ENCODE data around the gene SYT4.
"Not testable (repeated sequence)": the region's sequence is repeated elsewhere in the genome, so short reads cannot be mapped to it uniquely, and the experiment has no call there.

Gene SYT4

DNA sequence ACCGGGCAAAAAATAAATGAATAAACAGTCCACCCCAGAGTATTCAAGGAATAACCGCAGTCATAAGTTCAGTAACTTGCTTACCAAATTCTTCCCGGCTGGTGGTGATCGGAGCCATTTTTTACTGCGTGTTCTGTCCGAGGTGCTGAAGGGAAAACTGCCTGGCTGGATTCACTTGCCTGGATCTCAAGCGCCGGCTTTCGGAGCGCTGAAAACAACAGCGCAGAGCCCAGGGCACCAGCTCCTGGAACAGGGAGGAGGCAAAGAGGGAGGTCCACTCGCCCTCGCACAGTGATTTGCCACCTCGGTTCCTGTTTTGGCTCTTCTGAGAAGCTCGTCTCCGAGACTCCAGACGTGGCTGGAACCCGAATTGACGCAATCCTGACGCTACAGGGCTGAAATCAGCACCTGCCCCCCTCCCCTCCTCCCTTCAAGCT lies at the start of gene SYT4:
Gene SYT4, minus strand, starts transcription at position 327 of the 437 bp plus-strand sequence. Its CDS starts 209 bp downstream, at position 118.
- no peak for DNase-seq

- DNase-seq: no peak
Observed at GRCh38 chr18:43322132-43322531, 44.8 kb upstream of the SYT4 start.

DNA sequence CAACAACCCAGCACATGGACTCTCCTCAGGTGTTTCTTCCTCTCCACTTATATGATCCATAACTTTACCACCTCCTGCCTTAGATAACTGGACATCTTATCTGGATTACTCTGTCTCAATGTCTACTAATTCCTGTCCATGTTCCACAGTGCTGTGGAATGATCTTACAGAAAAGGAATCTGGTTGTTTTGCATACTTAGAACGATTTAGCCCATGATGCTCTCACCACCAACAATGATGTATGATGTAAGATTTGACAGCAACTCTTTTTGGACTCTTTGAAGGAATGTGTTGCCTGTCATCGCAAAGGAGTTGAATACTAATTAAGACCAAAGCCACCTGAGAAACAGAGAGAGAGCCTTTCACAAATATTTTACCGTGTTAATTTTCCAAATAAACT lies 37.7 kb upstream of the SYT4 start:
- no peak for DNase-seq

GRCh38 chr18:43312891-43313290 lies 35.6 kb upstream of the SYT4 start:
- no peak for DNase-seq

DNA sequence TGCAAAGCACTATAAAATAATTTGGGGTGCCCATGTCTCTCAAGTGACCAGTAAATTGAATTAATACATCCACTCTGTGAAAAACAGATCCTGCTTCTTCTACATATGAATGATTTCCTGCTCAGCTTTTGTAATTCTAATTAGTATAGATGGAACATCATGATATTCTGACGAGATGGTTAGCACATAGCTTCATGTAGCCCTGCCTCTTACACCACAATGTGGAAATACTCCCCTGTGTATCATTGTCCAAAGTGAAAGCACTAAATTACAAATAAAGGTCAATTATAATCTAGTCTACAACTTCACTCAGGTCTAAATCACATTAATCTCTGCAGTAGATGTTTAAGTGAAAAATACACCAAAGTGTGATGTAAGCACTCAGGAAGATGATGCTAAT lies 32.9 kb upstream of the SYT4 start:
- no peak for DNase-seq

- no peak for DNase-seq
Observed at GRCh38 chr18:43303376-43303775, 26.1 kb upstream of the SYT4 start.

DNA sequence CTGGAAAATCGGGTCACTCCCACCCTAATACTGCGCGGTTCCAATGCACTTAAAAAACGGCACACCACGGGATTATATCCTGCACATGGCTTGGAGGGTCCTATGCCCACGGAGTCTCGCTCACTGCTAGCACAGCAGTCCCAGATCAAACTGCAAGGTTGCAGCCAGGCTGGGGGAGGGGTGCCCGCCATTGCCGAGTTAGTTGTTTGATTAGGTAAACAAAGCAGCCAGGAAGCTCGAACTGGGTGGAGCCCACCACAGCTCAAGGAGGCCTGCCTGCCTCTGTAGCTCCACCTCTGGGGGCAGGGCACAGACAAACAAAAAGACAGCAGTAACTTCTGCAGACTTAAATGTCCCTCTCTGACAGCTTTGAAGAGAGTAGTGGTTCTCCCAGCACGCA lies 8.9 kb upstream of the SYT4 start:
- DNase-seq: not testable (repeated sequence)

- DNase-seq: no peak
Observed at GRCh38 chr18:43283299-43283698, 6.0 kb upstream of the SYT4 start.

GRCh38 chr18:43279015-43279744 lies 1.9 kb upstream of the SYT4 start:
- no peak for DNase-seq

GRCh38 chr18:43278355-43278754 lies 1.1 kb upstream of the SYT4 start:
- DNase-seq: no peak

DNA sequence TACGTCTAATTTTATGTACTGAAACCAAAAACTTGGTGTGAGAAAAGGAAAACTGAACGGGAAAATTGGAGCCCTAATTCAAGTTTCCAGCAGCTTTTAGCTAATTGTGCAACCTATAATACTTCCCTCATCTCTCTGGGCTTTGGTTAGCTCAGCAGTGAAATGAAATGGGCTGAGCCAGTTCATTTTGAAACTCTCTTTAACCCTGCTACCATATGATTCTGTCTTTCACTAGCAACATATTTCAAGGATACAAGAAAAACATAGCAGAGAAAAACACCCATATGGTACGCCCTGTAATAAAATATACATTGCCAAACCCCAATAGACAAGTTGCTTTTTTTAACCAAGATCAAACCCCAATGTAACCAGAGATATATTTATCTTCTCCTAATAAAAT lies 799 bp downstream of the SYT4 start:
- no peak for DNase-seq

DNA sequence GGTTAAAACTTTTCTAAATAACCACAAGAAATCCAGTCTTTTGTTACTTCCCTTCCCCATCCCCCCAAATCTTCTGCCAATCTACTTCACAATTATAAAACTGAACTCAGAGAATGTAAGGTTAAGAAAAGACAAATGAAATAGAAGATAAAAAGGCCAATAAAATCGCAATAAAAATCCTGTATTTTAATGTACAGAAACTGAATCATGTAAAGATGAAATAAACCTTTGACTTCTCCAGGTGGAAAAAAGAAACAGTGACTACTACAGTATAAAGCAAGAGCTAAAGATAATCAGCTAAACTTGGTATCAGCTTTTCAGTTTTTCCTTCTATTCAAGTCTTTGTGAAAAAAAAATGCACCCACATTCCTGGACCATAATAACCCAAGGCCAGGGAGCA lies 1.7 kb downstream of the SYT4 start:
- DNase-seq: no peak

- DNase-seq: no peak
Observed at GRCh38 chr18:43274526-43274925, 2.8 kb downstream of the SYT4 start.

- no peak for DNase-seq
Observed at GRCh38 chr18:43271593-43272432, 5.5 kb downstream of the SYT4 start.

DNA sequence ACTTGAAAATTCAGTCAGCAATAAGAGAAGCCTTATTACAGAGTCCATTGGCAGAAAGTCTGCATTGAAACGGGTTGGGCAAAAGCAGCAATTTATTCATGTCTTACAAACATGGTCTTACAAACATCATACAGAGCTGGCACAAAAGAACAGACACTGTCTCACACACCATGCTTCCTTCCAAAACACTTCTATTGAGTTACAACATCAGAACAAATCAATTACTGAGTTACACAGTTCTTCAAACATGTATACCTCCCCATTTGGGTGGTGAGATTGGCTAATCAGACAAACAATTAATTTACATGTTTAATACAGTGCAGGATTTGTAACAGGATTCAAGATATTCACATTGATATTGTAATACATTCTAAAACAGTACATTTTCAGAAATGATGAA lies 9.5 kb downstream of the SYT4 start:
- no peak for DNase-seq

GRCh38 chr18:43265465-43265864 lies 11.8 kb downstream of the SYT4 start:
- no peak for DNase-seq

DNA sequence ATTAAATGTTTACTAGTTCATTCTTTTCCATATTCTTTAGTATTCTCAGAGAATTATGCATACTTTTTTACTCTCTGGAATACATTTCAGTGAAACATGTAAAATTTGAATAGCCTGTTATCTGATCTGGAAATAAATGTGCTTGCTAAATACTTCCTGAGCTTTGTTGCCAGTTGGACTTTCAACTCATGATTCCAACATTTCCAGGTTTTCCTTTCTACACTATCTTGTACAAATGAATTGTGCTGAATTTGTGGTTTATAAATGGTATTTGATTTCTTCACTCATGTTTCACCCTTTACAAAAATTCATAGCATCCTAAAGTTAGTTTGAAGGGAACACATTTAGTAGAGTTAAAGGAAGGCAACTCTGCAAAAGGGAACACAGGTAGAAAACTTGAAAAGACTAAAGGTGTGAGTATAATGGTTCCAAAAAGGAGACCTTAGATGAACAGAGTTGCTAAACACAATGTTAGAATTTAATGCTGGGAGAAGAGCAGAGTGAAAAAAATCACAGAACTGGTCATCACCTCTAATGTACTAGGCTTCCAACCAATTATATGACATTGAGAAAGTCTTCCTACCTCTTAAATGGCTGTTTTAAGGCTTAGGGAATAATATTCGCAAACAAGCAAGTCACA lies 28.6 kb downstream of the SYT4 start:
- no peak for DNase-seq

GRCh38 chr18:43247944-43248343 lies 29.3 kb downstream of the SYT4 start:
- no peak for DNase-seq

- no peak for DNase-seq
Observed at GRCh38 chr18:43238429-43238828, 38.9 kb downstream of the SYT4 start.

GRCh38 chr18:43236921-43237320 lies 40.4 kb downstream of the SYT4 start:
- no peak for DNase-seq

GRCh38 chr18:43234889-43235288 lies 42.4 kb downstream of the SYT4 start:
- DNase-seq: no peak

DNA sequence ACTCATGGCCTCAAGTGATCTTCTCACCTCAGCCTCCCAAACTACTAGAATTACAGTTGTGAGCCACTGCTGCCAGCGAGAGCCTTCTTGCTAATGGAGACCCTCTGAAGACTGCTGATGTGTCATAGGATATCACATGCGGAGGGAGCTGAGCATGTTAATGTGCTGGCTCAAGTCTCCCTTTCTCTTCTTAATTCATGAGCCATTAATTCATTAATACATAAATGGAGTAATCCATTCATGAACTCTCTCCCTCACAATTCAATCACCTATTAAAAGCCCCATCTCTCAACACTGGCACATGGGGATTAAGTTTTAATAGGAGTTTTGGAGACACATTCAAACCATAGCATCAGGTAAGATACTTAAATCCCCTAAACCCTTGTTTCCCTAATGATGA lies 54.8 kb downstream of the SYT4 start:
- DNase-seq: no peak

- DNase-seq: no peak
Observed at GRCh38 chr18:43220691-43221090, 56.6 kb downstream of the SYT4 start.
